ENCODE data around the gene TMEM127. TPM values are rescaled to one million over a fixed set of nuclear protein-coding genes. Genes with fewer than 3 reads are reported as not detected.

The TMEM127 gene
- total RNA-seq, 4 donors from 2014 or later = 26.4 to 42.8 (median 29.9) TPM

DNA sequence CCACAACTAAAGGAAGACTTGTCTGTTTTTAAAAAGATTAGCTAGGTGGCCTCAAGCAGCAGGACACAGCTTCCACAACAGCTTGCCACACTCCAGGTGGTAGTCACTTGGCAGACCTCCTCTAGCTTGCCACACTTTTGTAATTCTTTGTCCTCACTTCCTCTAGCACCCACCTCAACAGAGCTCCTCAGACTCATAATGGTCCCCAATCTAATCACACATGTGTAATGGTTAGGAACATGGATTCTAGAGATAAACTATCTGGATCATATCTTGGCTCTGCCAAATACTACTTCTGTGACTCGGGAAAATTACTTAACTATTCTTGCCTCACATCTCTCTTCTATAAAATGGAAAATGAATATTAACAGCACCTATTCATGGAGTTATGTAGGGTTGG is 36.1 kb upstream of the TMEM127 start:
- TF ChIP-seq, protein P1, sequence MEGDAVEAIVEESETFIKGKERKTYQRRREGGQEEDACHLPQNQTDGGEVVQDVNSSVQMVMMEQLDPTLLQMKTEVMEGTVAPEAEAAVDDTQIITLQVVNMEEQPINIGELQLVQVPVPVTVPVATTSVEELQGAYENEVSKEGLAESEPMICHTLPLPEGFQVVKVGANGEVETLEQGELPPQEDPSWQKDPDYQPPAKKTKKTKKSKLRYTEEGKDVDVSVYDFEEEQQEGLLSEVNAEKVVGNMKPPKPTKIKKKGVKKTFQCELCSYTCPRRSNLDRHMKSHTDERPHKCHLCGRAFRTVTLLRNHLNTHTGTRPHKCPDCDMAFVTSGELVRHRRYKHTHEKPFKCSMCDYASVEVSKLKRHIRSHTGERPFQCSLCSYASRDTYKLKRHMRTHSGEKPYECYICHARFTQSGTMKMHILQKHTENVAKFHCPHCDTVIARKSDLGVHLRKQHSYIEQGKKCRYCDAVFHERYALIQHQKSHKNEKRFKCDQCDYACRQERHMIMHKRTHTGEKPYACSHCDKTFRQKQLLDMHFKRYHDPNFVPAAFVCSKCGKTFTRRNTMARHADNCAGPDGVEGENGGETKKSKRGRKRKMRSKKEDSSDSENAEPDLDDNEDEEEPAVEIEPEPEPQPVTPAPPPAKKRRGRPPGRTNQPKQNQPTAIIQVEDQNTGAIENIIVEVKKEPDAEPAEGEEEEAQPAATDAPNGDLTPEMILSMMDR (IDR thresholded peaks at IDR 0.05; ENCODE audit: low read depth) = no peak

DNA sequence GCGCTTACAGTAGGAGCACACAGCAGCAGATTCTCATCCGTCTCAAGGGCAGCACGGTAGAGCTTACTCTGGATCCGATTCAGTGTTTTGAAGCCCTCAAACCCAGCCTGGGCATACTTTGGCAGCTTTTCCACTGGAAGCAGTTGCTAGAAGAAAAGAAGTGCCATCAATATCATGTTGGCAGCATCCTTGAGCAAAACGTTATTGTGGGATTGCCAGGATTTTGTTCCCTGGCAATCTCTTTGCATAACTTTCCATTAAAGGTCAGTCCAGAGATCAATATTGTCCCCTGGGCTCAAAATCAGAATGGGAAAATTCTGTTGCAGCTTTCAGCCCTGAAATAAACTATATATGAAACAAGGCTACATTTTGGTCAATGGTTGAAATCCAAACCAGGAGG is 31.1 kb upstream of the TMEM127 start:
- TF ChIP-seq, protein P1 (IDR thresholded peaks at IDR 0.05; ENCODE audit: low read depth) = no peak

DNA sequence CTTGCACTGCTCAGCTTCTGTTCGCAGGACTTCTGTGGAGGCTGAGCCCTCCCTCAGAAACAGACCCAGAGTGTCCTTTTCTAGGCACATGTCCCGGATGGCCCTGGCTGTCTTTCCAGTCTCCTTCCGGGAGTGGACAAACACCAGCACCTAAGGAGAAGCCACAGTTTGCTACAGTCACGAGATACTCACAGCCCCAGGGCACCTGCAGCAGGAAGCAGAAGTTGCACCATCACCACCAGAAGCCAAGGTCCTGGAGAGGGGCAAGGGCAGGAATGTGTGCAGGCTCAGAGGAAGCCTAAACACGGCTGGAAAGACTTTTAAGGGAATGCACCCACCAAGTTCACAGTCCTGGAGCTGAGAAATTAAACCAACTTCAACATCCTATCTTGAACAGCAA is 26.0 kb upstream of the TMEM127 start:
- TF ChIP-seq, protein P1 (IDR thresholded peaks at IDR 0.05; ENCODE audit: low read depth) = no peak

DNA sequence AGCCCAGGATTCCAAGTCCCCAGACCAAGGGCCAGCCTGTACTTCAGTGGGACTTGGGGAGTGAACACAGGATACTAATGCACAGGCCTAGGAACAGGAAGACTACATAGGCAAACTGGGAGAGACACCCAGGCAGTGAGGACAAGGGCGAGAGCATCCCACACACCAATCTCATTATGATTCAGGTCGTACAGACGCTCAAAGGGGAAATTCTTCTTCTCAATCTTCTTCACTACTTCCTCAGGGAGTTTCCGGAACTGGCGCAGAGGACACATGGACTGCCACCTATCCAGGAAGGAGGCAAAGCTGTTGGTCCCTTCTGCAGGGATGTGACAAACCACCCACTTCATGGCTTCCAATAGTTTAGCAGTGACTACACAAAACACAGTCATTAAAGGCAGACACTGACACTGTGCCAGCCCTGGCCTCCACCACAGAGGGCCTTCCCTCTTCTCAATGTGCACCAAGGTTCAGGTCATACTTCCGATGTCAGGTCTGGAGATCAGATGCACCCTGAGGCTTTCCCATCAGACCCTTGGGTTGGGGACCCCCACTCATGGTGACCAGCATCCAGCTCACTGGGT is 21.6 kb upstream of the TMEM127 start:
- TF ChIP-seq, protein P1 (IDR thresholded peaks at IDR 0.05; ENCODE audit: low read depth) = no peak

DNA sequence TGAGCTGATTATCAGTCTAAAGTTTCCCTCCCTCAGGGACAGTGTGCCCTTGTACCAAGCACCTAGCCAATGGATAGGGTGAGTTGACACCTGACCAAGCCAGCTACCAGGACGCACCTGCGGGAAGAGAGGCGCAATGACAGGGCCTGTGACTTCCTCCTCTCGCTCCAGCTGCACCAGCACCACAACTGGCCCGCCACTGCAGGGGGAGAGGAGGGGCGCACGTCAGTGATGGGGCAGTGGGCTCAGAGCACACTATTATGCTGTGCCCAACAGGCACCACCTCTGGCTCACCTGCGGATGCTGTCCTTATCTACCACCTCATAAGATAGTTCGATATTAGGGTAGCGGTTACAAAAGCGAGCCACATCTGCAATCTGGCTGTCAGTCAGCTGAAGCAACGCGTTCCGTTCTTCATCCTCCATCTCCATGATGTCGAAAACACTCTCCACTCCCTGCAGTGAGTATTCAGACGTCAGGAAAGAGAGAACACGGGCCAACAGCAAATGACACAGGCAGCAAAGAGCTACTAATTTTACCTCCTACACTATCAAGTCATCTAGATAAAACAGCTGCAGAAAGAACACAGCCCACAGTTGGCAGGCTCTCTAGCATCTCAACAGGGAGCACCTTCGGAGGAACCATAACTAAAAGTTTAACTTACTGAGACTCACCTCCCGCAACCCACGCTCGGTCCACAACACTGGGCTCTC is 11.1 kb upstream of the TMEM127 start:
- TF ChIP-seq, protein P1 (IDR thresholded peaks at IDR 0.05; ENCODE audit: low read depth) = no peak

DNA sequence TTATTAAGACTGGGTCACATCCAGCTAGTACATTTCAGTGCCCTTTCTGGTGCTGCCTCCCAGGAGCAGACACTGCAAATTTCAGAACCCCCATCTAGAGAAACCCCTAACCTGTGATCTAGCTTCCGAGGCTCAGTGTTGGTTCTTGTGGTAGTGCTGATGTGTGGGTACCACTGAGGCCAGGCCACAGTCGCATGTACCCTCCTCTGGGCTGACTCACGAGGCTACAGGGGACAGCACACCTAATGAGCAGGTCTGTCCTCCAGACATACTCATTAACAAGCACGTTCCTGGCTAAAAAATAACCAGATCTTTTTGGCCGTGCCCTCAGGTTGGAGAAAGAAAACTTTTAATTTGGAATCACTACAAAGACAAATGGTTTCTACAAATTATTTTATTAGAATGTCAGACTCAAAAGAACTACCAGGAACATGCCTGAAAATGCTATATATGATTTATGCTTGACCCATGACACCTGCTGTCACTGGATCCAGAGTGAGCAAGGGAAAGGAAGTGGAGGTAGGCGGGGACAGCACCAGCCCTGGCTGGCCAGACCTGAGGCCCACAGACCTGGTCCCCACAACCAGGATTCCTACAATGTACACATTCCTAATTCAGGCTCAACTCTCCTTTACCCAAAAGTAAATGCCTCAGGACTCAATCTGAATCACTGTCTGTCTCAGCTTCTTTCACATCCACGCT is 8.7 kb upstream of the TMEM127 start:
- TF ChIP-seq, protein P1 (IDR thresholded peaks at IDR 0.05; ENCODE audit: low read depth) = no peak

DNA sequence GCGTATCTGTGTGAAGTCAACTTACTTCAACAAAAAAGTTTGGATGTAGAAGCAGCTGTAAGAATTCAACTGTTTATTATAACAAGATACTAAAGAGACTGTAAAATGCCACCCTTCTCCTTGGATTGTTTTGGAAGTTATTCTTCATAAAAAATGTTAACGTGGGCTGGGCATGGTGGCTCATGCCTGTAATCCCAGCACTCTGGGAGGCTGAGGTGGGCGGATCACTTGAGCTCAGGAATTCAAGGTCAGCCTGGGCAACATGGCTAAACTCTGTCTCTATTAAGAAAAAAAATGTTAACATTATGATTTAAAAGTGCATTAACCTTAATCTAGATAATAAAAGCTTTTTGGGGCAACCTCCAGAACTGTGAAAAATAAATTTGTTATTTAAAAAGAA is 8.0 kb upstream of the TMEM127 start:
- TF ChIP-seq, protein P1 (IDR thresholded peaks at IDR 0.05; ENCODE audit: low read depth) = no peak
